ENCODE results near the gene AK9.
"Not testable (repeated sequence)": the region's sequence is repeated elsewhere in the genome, so short reads cannot be mapped to it uniquely, and the experiment has no call there.

The AK9 gene

GRCh38 chr6:109478841-109479624, 212.0 kb downstream of the AK9 start:
- DNase-seq (ENCODE audit: low read depth): no peak

DNA sequence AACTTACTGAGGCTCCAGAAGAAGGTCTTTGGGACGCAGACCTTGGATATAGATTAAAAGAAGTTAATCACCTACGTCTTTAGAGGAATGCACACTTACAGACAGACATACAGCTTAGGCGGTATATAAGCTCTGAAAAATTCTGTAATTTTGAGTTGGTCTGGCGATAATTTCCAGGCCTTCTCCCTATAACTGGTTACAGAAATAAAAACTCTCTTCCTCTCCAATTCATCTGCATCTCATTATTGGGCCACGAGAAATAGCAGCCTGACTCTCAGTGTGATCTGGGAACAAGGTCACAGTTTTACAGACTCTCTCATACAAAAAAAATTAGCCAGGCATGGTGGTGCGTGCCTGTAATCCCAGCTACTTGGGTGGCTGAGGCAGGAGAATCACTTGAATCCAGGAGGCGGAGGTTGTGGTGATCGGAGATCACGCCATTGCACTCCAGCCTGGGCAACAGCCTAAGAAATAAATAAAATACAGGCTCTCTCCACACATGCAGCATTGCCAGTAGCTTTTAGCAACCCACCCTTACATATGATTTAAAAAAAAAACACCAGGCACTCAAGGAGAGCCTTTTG, 212.7 kb downstream of the AK9 start:
- DNase-seq (ENCODE audit: low read depth): no peak

GRCh38 chr6:109477725-109478124, 213.3 kb downstream of the AK9 start:
- no peak for DNase-seq (ENCODE audit: low read depth)

- DNase-seq (ENCODE audit: low read depth): no peak
Observed at GRCh38 chr6:109477184-109477583, 213.8 kb downstream of the AK9 start.

DNA sequence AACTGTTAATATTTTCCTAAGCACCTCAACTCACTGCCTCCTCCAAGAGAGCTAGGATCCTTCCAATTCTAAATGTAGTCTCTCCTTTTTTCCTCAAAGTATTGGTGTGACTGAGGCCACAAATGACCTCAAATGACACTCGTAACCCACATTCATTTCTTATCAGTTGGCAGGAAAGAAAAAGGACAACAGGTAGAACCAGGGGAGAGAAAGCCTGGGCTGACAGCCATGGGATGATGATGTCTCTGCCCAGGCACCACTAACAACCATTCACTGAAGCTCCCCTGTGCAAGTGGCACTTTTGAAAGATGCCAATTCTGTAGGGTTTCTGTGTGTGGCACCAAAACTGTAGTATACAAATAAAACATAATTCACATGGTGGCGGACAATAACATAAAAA, 215.4 kb downstream of the AK9 start:
- DNase-seq (ENCODE audit: low read depth): no peak

DNA sequence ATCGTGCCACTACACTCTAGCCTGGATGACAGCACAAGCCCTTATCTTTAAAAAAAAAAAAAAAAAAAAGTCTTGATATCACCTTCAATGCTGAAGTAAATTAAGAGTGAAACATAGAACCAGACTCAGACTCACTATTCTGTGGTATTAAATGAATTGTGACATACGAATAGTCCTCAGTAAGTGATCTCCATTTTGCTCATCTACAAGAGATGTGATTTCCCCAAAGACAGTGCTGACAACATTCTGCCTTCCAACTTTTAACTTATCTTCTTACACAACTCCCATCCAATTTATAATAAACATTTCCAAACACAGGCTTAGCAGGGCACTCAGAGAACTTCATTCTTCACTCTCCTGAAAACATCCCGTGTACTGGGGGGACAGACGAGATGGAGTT, 216.0 kb downstream of the AK9 start:
- no peak for DNase-seq (ENCODE audit: low read depth)

DNA sequence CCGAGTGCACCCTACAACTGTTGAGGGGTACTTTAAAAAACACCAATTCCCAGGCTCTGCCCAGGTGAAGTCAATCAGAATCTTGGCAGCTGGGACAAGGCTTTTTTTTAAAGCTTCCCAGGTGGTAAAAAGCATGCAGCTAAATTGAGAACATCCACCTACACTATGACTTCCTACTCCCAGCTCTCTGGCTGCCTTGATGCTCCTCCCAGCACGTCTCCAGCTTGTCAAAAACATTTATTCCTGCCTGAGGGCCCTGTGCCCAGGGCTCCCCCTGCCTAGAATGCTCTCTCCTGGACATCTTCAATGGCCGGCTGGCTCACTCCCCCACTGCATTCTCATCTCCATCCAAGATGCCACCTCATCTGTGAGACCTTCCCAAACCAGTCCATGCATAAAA, 217.9 kb downstream of the AK9 start:
- DNase-seq (ENCODE audit: low read depth): no peak

DNA sequence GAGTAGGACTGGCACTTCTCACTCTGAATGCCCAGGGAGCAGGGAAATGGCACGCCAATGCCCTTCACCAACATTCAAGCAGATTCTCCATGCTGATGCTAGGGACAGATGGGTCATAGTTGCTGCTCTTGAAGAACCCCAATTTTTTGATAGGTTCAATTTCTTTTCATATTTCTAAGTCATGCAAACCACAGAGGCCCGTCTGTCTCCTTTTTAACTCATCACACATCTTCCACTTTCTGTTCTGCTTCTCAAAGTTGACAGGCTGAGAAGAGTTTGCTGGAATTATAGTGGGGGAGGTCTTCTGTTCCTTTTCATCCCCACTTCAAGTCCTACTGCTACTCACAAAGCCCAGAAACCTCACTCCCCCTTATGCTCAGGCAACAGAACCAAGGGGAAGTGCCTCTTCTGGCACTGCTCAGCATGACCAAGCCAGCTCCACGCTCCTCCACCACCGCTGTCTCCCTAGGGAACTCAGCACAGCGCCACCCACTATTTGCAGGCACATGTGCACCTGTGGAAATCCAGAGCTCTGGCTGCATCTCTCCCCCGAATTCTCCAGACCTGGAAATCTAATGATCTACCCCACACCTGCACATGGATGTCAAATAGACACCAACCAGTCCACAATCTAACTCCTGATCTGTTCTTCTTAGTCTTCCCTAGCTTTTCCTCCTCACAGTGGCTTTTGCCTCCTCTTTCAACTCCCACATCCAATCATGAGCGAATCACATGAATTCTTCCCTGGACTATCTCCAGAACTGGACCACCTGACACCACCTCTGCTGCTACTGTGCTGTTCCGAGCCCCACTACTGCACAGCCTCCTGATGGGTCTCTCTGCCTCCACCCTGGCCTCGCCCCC, 218.6 kb downstream of the AK9 start:
- no peak for DNase-seq (ENCODE audit: low read depth)

DNA sequence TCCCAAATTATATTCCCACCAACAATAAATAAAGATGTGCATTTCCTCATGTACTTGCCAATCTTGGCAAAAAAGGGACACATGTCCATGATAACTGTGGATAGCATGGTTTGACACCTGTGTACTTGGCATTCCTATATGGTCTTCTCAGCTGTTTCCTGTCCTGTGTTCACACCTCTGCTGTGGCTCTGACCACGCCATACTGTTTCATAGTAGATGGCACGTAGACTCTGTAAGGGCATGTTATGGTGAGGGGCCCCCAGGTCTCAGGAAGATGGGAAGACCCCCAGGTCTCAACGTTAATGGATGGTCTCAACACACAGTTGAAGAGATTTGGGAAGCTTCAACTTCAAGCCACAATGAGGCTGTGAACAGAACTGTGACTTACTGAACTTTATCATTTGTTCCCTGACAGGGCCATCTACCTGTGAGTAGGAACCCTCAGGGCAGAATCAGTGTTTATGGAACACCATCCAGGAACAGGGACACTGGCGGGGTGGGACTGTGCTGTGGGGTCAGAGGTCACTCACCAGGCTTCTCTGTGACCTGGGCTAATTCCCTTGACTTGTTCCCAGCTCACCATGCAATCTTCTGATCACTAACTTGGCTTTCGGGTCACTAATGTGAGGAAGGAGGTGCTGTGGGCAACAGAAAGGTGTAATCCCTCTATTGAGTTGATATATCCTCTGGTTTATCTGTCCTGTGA, 219.7 kb downstream of the AK9 start:
- DNase-seq (ENCODE audit: low read depth): no peak

DNA sequence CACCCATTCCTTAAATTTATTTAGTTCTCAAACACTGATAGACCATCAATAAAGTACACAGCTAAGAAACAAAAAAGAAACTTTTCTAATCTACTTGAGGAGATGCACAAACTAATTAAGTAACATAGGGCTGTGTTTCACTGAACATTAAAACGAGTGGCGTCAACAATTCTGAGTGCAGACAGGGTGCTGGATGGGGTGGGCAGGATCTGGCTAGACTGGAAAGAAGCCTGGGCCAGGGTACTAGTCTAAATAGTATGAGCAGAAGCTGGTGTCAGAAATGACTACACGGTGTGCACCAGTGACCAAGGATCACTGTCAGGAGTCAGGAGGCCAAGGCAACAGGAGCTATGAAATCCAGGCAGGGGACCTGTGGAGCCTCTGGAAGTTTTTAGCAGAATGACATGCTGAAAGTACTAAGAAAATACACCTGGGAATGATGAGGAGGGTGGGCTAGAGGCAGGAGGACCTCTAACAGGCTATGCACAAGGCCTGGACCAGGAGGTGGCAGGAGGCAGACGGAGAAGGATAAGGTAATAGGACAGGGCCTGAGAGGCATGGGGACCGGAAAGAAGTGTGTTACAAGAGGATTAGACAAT, 221.3 kb downstream of the AK9 start:
- DNase-seq (ENCODE audit: low read depth): no peak

DNA sequence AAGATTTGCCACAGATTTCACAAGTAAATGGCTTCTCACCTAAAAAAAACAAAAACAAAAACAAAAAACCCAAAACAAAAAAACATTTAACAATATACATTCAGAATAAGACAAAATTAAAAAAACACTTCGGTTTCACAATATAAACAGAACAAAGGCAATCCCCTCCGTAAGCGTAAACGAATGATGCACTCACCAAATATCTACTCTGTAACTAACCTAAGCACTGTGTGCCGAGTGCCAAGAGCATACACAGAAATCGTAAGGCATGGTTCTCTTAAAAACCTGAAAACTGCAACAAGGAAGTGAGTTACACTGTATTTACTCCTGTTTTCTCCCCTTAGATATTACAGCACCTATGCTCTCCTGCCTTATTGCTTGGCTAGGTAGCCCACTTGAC, 223.3 kb downstream of the AK9 start:
- DNase-seq (ENCODE audit: low read depth): no peak

GRCh38 chr6:109466212-109466923, 224.6 kb downstream of the AK9 start:
- DNase-seq (ENCODE audit: low read depth): no peak

DNA sequence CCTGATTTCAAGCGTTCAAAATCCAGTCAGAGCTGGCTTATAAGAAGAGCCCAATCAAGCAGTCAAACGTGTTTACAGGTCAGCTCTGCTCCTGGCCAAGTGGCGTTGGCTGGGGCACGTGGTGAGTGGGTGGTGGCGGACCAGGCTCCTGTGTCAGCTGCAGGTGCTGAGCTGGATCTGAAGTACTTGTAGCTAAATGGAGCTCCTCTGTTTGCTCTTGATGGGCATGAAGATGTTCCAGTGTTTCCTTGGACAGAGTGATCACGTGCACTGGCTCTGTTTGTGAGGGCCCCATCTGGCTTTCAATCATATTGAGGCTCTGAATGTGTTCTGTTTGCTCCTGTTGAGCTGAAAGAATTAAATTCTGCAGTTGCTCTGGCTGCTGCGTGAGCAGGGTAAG, 225.2 kb downstream of the AK9 start:
- DNase-seq (ENCODE audit: low read depth): no peak

DNA sequence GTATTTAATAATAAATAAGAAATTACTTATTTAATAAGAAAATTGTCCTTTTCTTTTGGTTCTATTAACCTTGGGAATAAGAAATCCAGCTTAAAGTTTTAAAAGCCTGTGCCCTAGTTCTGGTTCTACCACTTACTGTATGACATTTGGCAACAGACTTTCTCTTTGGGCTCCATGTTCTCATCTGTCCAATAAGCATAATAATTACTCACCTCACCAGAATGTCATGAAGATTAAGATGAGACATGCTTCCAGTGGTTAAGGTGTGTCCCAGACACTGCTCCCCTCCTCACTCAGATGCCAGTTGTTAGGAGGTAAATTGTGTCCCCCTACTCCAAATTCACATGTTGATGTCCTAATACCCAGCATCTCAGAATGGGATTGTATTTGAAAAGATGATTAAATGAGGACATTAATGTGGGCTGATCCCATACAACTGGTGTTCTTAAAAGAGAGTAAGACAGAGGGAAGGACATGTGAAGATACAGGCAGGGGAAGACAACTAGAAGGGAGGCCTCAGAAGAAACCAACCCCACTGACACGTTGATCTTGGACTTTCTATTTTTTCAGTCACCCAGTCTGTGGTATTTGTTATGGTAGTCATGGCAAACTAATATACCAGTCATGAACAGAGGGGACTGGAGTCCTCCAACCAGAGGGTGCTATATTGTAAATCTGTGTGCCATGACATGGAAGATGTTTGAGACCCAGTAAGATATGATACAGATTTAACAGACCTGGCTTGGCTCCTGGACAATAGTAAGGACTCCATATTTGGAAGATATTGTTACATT, 229.1 kb downstream of the AK9 start:
- DNase-seq (ENCODE audit: low read depth): no peak

- DNase-seq (ENCODE audit: low read depth): not testable (repeated sequence)
Observed at GRCh38 chr6:109461205-109461604, 229.8 kb downstream of the AK9 start.

- DNase-seq (ENCODE audit: low read depth): no peak
Observed at GRCh38 chr6:109460161-109460829, 230.7 kb downstream of the AK9 start.

DNA sequence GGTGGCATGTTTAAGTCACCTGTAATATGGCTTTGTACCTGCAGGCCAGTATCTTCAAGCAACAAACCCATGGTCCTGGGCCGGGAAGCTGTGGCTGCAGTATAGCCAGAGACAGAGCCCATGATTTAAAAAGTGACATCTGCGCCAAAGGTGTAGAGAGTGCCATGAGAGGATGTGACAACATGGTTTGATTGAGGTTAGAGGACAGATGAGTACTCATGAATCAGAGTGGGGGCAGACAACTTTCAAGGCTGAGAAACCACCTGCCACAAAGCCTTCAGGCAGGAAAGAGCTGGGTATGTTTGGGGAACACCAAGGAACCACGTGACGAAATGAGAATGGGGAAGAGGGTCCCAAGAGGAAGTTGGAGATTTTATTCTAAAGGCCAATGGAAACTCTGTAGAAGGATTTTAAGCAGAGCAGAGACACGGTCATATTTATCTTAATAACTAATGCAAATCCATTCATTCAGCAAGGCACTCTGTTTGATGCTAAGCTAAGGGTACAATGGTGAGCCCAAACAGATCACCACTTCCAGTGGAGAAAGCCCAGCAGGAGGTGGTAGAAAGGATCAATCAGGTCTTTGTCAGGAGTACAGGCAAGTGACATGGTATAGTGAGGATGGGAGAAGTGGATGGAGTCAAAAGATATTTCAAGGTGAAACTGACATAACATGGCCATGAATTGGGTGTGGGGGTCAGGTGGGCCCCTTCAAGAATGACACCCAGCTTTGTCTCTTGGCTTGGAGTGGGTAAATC, 232.0 kb downstream of the AK9 start:
- DNase-seq (ENCODE audit: low read depth): no peak

DNA sequence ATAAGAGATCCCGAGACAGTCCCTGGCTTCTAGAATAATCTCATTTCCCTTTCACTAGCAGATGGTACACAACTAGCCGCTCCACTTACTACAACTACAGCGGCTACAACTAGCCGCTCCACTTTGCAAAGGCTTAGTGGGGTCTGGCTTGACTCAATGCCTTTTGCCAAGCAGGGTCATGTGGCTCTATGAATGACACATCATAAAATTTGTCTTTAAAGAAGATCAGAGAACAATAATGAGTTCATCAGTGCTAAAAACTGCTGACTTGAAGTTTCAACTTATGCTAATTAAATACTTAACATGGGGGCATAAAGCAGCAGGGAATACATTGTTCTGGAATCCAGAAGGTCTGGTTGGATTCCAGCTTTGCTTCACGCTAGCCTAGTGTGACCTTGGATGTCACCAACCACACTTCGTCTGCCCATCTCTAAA, 233.4 kb downstream of the AK9 start:
- DNase-seq (ENCODE audit: low read depth): no peak

Measured in fibroblast of the conjunctiva (primary cell).